ENCODE results near the gene VPS13D.
A peak's percentile ranks its signal among the peaks of the same experiment; 100 is the strongest.

The VPS13D gene

DNA sequence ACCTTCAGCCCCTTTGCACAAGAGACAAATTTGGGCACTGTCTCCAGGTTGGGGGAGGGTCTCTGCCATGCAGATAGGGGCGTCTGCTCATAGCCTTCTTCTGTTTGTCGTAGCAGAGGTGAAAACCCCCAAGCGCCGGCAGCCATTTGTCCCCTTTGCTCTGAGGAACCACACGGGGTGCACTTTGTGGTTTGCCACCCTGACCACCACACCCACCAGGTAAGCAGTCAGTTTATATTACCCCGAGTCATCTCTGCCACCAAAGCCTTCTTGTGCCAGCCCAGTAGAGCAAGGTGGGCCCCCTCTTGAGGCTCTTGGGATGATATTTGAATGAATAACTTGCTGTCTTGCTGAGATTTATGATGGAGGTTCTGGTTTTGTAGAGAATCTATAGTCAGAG lies 111.8 kb downstream of the VPS13D start:
- no peak for DNase-seq

GRCh38 chr1:12342401-12343003 lies 112.7 kb downstream of the VPS13D start:
- DNase-seq, result no peak

DNA sequence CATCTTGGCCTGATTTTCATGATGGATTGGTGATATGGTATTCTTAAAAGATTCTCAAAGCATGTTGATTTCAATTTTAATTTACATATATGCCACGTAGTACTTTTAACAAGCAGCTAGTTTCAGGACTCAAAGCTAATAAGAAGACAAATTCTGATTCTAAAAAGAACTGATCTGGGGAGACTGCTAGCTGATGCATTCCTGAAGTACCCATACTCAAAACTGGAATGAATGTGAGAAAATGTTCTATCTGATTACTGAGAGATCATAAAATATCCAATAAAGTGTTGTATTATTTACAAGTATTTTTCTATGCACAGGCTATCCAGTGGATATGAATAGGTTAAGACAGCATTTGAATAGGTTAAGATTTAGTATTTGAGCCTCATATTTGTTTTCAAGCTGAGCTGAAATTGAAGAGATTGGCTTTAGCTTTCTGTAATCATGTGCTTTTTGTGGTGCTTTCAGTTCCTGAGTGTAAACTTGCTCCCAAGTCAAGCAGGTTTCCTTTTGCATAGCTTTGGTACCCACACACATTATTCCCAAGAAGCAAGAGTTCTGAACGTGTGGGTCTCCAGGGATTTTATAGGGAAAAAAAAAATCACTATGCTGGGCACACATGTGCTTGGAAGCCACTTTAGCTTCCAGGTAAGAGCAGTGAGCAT lies 114.1 kb downstream of the VPS13D start:
- no peak for DNase-seq

- DNase-seq, result no peak
Measured at GRCh38 chr1:12344596-12345349, 114.9 kb downstream of the VPS13D start.

- DNase-seq, result no peak
Measured at GRCh38 chr1:12345350-12346217, 115.8 kb downstream of the VPS13D start.

- DNase-seq, result no peak
Measured at GRCh38 chr1:12346483-12347151, 116.8 kb downstream of the VPS13D start.

DNA sequence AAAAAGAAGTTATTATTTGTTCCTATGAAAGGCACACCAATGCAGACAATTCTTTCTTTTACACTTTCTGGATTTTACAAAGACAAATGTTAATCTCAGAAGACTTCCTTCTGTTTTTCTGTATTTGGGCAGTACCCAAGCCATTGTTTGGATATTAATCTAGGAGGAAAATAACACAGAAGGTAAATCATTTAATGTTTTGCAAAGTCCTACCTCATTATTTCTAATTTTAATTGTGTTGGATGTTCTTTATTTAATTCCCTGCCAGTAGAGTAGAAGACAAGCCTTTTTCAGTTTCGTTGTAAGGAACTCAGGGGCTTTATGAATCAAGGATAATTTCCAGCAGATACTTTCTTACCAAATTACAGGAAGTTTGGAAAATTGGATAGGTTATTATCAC lies 118.3 kb downstream of the VPS13D start:
- DNase-seq, result no peak

- no peak for DNase-seq
Measured at GRCh38 chr1:12353981-12354380, 124.2 kb downstream of the VPS13D start.

DNA sequence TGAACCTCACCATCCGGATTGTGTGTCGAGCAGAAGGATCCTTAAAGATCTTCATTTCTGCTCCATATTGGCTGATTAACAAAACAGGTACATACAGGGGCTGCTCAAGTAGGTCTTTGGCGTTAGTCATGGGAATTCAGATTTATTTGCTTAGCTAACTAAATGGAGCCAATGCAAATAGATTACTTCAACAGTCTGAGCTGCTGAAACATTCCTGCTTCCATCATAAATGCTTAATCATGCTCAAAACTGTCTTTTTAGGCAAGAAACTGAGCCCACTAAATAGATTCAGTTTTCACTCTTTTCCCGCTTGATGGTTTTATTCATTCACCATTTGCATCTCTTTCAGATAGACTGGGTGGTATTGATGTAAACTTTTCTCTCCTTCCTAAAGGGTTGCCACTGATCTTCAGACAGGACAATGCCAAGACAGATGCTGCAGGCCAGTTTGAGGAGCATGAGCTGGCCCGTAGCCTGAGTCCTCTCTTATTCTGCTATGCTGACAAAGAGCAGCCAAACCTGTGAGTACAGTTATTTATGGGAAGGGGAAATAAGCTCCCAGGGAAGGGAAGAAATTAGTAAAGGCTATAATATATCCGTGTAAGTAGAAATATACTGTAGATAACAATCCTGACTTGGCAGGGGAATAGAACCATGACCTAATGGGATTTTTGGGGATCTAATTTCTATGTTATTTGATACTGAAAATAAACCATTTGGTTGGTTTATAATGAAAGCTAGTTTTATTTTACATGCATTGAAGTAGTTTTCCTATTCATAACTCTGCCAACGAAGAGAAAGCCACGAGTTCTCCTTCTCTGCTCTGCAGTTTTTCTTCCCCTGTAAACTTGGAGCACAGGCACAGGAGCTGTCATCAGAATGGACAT lies 126.4 kb downstream of the VPS13D start:
- no peak for DNase-seq

- no peak for DNase-seq
Measured at GRCh38 chr1:12358499-12358898, 128.7 kb downstream of the VPS13D start.

- DNase-seq, result peak; percentile 85
Measured at GRCh38 chr1:12359359-12360133, 129.7 kb downstream of the VPS13D start.

DNA sequence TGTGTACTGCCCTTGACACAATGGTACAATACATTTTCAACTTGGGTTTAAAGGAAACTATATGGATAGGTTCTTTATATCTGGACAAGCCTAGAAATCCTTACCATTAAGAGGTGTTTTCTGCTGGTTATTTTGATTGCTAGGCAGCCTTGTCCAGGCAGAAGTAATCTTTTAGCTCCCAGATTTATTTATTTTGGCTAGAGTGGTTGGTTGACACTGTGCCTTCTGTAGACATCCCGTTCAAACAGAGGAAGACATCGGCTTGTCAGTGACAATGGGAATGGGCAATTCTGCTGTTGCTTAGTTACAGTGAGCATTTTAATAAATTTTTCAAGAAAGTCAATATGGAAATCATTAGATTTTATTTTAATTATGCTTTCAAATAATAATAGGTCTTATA lies 138.8 kb downstream of the VPS13D start:
- DNase-seq, result no peak

GRCh38 chr1:12369258-12369657 lies 139.4 kb downstream of the VPS13D start:
- DNase-seq, result no peak

GRCh38 chr1:12370333-12370975 lies 140.6 kb downstream of the VPS13D start:
- DNase-seq, result no peak

- no peak for DNase-seq
Measured at GRCh38 chr1:12371053-12371452, 141.2 kb downstream of the VPS13D start.

DNA sequence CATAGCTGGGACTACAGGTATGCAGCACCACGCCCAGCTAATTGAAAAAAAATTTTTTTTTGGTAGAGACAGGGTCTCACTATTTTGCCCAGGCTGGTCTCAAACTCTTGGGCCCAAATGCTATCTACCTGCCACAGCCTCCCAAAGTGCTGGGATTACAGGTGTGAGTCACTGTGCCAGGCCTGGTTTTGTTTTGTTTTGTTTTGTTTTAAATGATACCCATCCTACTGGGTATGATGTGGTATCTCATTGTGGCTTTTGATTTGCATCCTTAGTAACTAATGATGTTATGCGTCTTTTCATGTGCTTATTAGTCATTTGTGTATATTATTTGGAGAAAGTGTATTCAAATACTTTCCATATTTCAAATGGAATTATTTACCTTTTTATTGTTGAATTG lies 142.3 kb downstream of the VPS13D start:
- no peak for DNase-seq

- no peak for DNase-seq
Measured at GRCh38 chr1:12372761-12373160, 142.9 kb downstream of the VPS13D start.

DNA sequence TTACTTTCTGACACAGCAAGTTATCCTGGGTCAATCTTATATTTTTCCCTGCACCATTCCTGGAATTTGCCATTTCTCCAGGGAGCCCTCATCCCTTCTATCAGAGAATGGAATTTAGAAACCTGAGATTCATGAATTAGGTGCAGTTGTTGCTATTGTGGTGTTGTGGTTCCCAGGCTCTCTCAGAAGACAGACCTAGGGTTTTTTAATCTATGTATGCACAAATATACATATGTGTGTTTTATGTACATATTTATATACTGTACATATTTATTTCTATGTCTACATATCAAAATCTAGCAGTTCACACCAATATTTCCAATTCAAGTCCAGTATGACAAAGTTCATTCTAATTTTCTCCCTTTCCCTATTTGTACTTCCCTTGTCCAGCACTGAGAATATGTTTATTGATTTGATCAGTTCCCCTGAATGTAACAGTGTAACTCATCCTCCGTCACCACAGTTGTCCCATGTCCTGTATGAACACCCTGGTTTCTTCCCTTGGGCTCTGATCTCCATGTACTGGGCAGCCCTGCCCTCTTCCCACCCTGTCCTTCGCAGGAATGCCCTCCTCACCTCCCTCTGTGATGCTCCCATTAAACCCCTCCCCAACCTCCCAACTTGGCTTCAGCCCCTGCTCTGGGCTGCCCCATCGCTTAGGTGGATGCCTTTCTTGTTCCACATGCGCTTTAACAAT lies 145.5 kb downstream of the VPS13D start:
- no peak for DNase-seq

DNA sequence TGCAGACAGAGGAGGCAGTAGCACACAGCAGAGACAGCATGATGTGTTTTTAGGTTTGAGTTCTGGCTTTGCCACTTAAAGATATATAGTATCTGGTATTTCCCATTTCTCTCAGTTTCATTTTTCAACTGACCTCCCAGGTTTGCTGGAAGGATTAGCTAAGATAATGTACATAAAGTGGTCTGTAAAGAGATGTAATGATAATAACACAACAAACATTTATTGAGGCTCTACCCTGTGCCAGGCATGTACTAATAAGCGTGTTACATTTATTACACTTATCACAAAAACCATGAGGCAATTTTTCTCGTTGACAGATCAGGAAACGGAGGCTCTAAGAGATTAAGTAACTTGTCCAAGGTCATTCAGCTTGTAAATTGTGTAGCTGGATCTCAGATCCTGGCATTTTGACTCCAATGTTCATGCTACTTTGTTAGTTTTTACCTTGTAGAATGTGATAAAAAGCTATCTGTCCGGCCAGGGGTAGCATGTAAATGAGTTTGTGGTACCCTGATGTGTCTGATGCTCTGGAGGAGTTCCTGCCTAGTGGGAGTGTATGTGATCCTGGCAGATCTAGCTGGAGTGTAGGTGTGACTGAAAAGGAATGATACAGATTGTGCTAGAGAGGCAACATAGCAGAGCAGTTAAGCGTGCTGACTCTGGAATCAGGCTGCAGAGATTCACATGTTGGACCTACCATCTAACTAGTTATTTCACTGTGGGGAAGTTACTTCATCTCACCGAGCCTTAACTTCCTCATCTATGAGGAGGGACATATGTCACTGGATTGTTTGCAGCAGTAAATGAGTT lies 146.6 kb downstream of the VPS13D start:
- no peak for DNase-seq

All from RPMI8226 (cell line).